B cell (primary cell): Measurements from ENCODE around the gene CNMD.

Experiments
- EZH2 ChIP-seq: IDR thresholded peaks from 2 replicates; pipeline ENCODE4 v1.6.1; 2012; ENCODE audit warnings: borderline replicate concordance, low read depth, mild to moderate bottlenecking, moderate library complexity, low read length; ENCODE audit not compliant: insufficient read depth, poor library complexity, severe bottlenecking
- TF ChIP-seq, protein P1 (sequence below): fragments of 200-600 bp; IDR thresholded peaks from one replicate; pipeline ENCODE4 v1.8.0; 2022; ENCODE audit warnings: antibody characterized with exemption, mild to moderate bottlenecking

DNA sequence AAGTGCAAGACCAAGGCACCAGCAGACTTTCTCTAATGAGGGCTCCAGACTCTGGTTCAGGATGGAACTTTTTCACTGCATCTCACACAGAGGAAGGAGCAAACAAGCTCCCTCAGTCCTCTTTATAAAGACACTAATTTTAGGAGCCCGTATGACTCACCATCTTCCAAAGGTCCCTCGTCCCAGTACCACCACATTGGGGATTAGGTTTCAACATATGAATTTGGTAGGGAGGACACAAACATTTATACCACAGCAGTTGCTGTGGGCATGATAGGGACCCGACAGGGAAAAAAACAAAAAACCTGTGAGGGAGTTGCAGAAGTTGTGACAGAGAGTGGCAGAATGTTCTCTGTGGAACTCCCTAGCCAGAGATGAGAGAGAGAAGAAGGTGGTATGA lies 6.5 kb upstream of the CNMD start:
- TF ChIP-seq, protein P1, sequence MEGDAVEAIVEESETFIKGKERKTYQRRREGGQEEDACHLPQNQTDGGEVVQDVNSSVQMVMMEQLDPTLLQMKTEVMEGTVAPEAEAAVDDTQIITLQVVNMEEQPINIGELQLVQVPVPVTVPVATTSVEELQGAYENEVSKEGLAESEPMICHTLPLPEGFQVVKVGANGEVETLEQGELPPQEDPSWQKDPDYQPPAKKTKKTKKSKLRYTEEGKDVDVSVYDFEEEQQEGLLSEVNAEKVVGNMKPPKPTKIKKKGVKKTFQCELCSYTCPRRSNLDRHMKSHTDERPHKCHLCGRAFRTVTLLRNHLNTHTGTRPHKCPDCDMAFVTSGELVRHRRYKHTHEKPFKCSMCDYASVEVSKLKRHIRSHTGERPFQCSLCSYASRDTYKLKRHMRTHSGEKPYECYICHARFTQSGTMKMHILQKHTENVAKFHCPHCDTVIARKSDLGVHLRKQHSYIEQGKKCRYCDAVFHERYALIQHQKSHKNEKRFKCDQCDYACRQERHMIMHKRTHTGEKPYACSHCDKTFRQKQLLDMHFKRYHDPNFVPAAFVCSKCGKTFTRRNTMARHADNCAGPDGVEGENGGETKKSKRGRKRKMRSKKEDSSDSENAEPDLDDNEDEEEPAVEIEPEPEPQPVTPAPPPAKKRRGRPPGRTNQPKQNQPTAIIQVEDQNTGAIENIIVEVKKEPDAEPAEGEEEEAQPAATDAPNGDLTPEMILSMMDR = no peak
- no peak for TF ChIP-seq EZH2
